Upper lobe of left lung (tissue), 6 donors: ENCODE results near the gene S1PR5. TPM values are rescaled to one million over a fixed set of nuclear protein-coding genes. Genes with fewer than 3 reads are reported as not detected.

Experiments used
- ATAC-seq, 2 donors: fragments of 200-7000 bp; cut with Tn5 transposase; one replicate each; pipeline ENCODE4 v1.9.1; 2022; ENCODE audit warnings: mild to moderate bottlenecking in 2 of 2, moderate library complexity in 2 of 2; ENCODE audit not compliant: low FRiP score in 2 of 2
- DNase-seq, 2 donors: peaks; one replicate each; pipeline ENCODE4 v3.0.0-alpha.2; 2019 to 2020
- H3K27ac ChIP-seq, 4 donors: fragments of 200-600 bp; sonication (generic); one replicate each; pipeline ENCODE4 v1.5.1; 2016 to 2019
- H3K27me3 ChIP-seq, 4 donors: fragments of 200-600 bp; sonication (generic); one replicate each; pipeline ENCODE4 v1.5.1; 2017 to 2019
- H3K36me3 ChIP-seq, 4 donors: fragments of 200-600 bp; sonication (generic); one replicate each; pipeline ENCODE4 v1.5.1; 2016 to 2019
- H3K4me1 ChIP-seq, 4 donors: fragments of 200-600 bp; sonication (generic); one replicate each; pipeline ENCODE4 v1.5.1; 2018 to 2019
- H3K4me3 ChIP-seq, 4 donors: fragments of 200-600 bp; sonication (generic); one replicate each; pipeline ENCODE4 v1.5.1; 2017 to 2019; ENCODE audit warnings: mild to moderate bottlenecking in 2 of 4, moderate library complexity in 1 of 4
- H3K9me3 ChIP-seq, 4 donors: fragments of 200-600 bp; sonication (generic); one replicate each; pipeline ENCODE4 v1.5.1; 2018 to 2019
- EP300 ChIP-seq, 4 donors: sonication (generic); formaldehyde crosslinking; IDR thresholded peaks; one replicate each; pipeline ENCODE4 v1.5.1; 2017; ENCODE audit warnings: antibody characterized with exemption in 4 of 4, control low read depth in 2 of 4
- POLR2A ChIP-seq, 4 donors: fragments of 450-650 bp; IDR thresholded peaks; one replicate each; pipeline ENCODE4 v1.5.1; 2016 to 2017; ENCODE audit warnings: antibody characterized with exemption in 4 of 4, mild to moderate bottlenecking in 2 of 4
- POLR2AphosphoS5 ChIP-seq, 2 donors: sonication (generic); formaldehyde crosslinking; IDR thresholded peaks; one replicate each; pipeline ENCODE4 v1.5.1; 2017; ENCODE audit warnings: antibody characterized with exemption in 2 of 2
- WGBS, 2 donors: methylation state at CpG; one replicate each; pipeline ENCODE4 v1.1.5; 2017 to 2018; 5-methylcytosine and 5-hydroxymethylcytosine counted together
- total RNA-seq, 6 donors: library from RNA; depleted of rRNA in 4 of 6; stranded (reverse); fragments of >200 nt in 4 of 6; gene quantifications; one replicate each; pipeline versions ENCODE4 v1.1.0 to v1.2.1, GENCODE V29; 2016 to 2021
- TF ChIP-seq, protein P1 (sequence below), 6 experiments: fragments of 450-650 bp in 4 of 6; fragments of 200-600 bp in 2 of 6; sonication (generic) in 2 of 6; IDR thresholded peaks; one replicate each; pipeline ENCODE4 v1.5.1; 2016 to 2019; ENCODE audit warnings: antibody characterized with exemption in 6 of 6
- donor health status: DM: no; HTN: no; CAD: no; lungs with moderate emphysema.
- donor health status: DM: no; HTN: yes; CAD: no; lungs with severe emphysema.

Gene S1PR5
- total RNA-seq, 6 donors from 2014 or later: 0.49 to 2.7 (median 1.8) TPM

DNA sequence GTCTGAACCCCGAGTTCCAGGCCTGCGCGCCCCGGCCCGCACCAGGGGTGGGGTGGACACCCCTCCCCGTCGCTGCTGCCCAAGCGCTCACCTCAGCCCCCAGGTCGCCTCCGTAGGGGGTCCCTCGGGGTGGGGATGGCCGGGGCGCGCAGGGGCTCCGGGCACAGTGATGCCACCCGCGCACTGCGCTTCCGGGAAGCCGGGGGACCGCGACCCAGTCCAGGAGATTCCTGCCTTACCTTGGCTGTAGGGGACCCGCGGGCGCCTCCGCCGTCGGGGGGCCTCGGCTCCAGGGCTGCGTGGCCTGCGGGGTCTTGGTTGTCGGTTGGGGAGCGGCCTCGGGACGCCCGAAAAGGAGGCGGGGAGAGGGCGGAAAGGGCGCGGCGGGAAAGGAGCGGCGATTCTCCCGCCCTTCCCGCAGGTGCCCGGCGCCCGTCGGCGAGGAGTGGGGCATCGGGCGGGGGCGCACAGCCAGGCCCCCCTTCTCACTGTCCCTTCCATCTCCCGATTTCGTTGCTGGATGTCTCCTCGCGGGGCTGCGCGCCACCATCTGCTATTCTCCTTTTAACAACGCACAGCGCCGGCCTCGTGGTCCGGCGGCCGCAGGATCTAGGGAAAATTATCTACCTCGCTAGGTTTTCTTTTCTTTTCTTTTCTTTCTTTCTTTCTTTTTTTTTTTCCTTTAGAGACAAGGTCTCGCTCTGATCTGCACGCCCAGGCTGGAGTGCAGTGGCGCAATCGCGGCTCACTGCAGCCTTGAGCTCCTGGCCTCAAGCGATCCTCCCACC, 14.1 kb downstream of the S1PR5 start, which contains the start of gene KEAP1:
TSS of gene KEAP1 (minus strand) at position 355 of the 788 bp plus-strand sequence. CDS start 3,323 bp downstream, outside the sequence.
- Histone ChIP-seq H3K36me3 (peaks cover 11 to 17% (median 14%) of the 10 kb centered on the region in 4 donors), H3K27ac (peak within 1 kb of the TSS; percentile 97 to 98 (median 98)), H3K27me3 (no peaks in the 10 kb centered on the region), H3K4me3 (peak within 1 kb of the TSS; percentile 65 to 100 (median 80)), H3K4me1 (peaks cover 32 to 45% (median 33%) of the 10 kb centered on the region in 4 donors), H3K9me3 (no peaks in the 10 kb centered on the region)
- peak in 1 of 2 donors; percentile 44 for ATAC-seq
- DNase-seq: peak; percentile 36 to 90
- TF ChIP-seq EP300 (IDR thresholded peaks at IDR 0.05): no peak
- TF ChIP-seq POLR2A (IDR thresholded peaks at IDR 0.05): no peak
- TF ChIP-seq POLR2AphosphoS5 (IDR thresholded peaks at IDR 0.05): no peak
- TF ChIP-seq, protein P1, sequence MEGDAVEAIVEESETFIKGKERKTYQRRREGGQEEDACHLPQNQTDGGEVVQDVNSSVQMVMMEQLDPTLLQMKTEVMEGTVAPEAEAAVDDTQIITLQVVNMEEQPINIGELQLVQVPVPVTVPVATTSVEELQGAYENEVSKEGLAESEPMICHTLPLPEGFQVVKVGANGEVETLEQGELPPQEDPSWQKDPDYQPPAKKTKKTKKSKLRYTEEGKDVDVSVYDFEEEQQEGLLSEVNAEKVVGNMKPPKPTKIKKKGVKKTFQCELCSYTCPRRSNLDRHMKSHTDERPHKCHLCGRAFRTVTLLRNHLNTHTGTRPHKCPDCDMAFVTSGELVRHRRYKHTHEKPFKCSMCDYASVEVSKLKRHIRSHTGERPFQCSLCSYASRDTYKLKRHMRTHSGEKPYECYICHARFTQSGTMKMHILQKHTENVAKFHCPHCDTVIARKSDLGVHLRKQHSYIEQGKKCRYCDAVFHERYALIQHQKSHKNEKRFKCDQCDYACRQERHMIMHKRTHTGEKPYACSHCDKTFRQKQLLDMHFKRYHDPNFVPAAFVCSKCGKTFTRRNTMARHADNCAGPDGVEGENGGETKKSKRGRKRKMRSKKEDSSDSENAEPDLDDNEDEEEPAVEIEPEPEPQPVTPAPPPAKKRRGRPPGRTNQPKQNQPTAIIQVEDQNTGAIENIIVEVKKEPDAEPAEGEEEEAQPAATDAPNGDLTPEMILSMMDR (IDR thresholded peaks at IDR 0.05): no peak
- 4 to 10% methylated on average over 20 to 65 of the region's 73 CpGs for WGBS, 2 donors

DNA sequence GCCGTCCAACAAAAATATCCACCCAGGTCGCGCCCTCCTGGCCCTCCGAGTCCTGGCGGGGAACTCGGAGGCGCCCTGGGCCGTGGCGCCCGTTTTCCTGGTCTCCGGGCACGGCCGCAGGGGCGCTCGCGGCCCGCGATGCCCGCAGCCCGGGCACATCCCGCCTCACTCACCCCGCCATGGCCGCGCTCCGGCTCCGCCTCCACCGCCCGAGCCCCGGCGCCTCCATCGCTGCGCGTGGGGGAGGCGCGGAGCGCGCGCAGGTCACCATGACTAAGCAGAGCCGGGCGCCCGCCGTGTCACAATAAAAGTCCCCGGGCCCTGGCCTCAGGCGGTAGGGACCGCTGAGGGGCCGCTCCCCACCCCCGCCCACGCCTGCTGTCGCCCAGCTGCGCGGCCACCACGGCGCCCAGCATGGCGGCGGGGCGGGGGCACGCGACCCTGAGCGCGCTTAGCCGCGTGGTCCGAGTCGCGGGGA, 14.7 kb downstream of the S1PR5 start:
- H3K36me3 ChIP-seq: peaks cover 11 to 19% (median 15%) of the 10 kb centered on the region in 4 donors
- H3K27me3 ChIP-seq: no peaks in the 10 kb centered on the region
- H3K27ac ChIP-seq: peak overlapping the region; percentile 97 to 98 (median 98)
- peak; percentile 66 to 93 (median 76) for TF ChIP-seq POLR2A (IDR thresholded peaks at IDR 0.05)
- TF ChIP-seq, protein P1 (IDR thresholded peaks at IDR 0.05): peak in 2 of 6 experiments; percentile 33 to 34
- TF ChIP-seq EP300 (IDR thresholded peaks at IDR 0.05): peak in 2 of 4 donors; percentile 53 to 74
- peak; percentile 78 to 83 for TF ChIP-seq POLR2AphosphoS5 (IDR thresholded peaks at IDR 0.05)
- peak overlapping the region; percentile 65 to 100 (median 80) for H3K4me3 ChIP-seq
- peaks cover 35 to 48% (median 38%) of the 10 kb centered on the region in 4 donors for H3K4me1 ChIP-seq
- WGBS, 2 donors: 0% methylated on average over 32 of the region's 65 CpGs; no CpG with 5 or more reads in 1 of the 2 donors
- peak; percentile 95 to 98 for DNase-seq
- peak; percentile 95 to 97 for ATAC-seq
- no peaks in the 10 kb centered on the region for H3K9me3 ChIP-seq

DNA sequence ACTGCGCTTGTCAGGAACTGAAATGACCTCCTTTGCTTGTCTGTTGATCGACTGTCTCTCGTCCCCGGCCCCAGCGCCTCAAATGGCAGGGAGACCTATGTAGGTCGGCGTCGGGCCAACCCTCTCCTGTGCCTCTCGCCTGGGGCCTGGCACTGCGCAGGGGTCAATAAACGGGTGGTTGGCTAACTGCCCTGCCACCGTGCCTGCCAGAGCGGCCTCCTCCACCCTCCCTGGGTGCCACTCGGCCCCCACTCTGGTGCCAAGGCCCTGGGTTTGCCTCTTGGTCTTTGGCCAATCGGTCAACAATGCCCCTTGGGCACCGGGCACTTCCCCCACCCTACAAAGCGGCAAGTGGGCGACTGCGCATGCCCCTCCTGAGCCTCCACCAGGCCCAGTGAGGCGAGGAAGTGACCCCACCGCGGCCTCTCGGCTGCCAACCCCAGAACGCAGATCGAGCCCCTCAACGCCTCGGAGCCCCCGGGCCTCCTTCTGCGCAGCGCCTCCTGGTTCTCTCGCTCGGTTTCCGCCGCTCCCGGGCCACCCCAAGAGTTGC, 15.2 kb downstream of the S1PR5 start:
- Histone ChIP-seq H3K9me3 (no peaks in the 10 kb centered on the region), H3K4me1 (peaks cover 35 to 54% (median 42%) of the 10 kb centered on the region in 4 donors), H3K27me3 (no peaks in the 10 kb centered on the region), H3K36me3 (peaks cover 11 to 24% (median 19%) of the 10 kb centered on the region in 4 donors), H3K4me3 (peak overlapping the region; percentile 64 to 100 (median 70)), H3K27ac (peak overlapping the region; percentile 97 to 98 (median 98))
- TF ChIP-seq POLR2AphosphoS5 (IDR thresholded peaks at IDR 0.05) (peak; percentile 41 to 46), EP300 (IDR thresholded peaks at IDR 0.05) (no peak)
- DNase-seq: peak; percentile 91 to 92
- ATAC-seq: peak; percentile 77 to 81
- WGBS, 2 donors: 1% methylated on average over 10 to 22 of the region's 35 CpGs

DNA sequence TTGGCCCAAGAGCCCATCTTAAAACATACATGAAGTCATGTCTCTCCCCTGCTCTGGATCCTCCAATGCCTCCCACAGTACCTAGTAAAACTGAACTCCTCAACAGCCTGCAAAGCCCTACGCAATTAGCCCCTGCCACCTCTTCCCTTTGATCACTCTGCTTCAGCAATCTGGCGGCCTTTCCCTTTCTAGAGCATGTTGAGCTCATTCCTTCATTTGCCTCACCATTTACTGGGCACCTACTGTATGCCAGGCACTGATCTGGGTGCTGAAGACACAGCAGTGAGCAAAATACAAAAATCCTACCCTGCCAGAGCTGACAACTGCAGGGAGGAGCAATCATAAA, 17.0 kb downstream of the S1PR5 start:
- no peak for ATAC-seq
- H3K27ac ChIP-seq: peak overlapping the region in 1 of 4 donors; percentile 4
- H3K9me3 ChIP-seq: no peaks in the 10 kb centered on the region
- no peak overlapping the region for H3K4me3 ChIP-seq
- no peak for DNase-seq
- H3K27me3 ChIP-seq: no peaks in the 10 kb centered on the region
- peaks cover 32 to 59% (median 43%) of the 10 kb centered on the region in 4 donors for H3K4me1 ChIP-seq
- H3K36me3 ChIP-seq: peaks cover 11 to 42% (median 32%) of the 10 kb centered on the region in 4 donors
- WGBS, 2 donors: 93 to 97% methylated on average over 2 of the region's 2 CpGs
- TF ChIP-seq POLR2AphosphoS5 (IDR thresholded peaks at IDR 0.05): no peak
- TF ChIP-seq, protein P1 (IDR thresholded peaks at IDR 0.05): no peak
- TF ChIP-seq POLR2A (IDR thresholded peaks at IDR 0.05): no peak
- no peak for TF ChIP-seq EP300 (IDR thresholded peaks at IDR 0.05)
